Cardiac fibroblast (primary cell): ENCODE data around the gene BLM.
"Not testable (repeated sequence)": the region's sequence is repeated elsewhere in the genome, so short reads cannot be mapped to it uniquely, and the experiment has no call there.

Experiments used
- DNase-seq, 2 donors: peaks; one replicate each; pipeline versions ENCODE4 v3.0.0 to v3.0.0-alpha.2; 2010; ENCODE audit warnings: low read depth in 2 of 2
- H3K4me3 ChIP-seq, 2 donors: replicated peaks in 1 of 2; 1 replicate in 1 of 2; 2 replicates in 1 of 2; pipeline ENCODE4 v1.5.1; 2011; ENCODE audit warnings: low read depth in 2 of 2, low read length in 2 of 2, mild to moderate bottlenecking in 2 of 2, moderate library complexity in 1 of 2
- CTCF ChIP-seq: IDR thresholded peaks from one replicate; pipeline ENCODE4 v1.5.1; 2011; ENCODE audit warnings: low read depth, mild to moderate bottlenecking, low read length, inconsistent platforms

Gene BLM

GRCh38 chr15:90823455-90823974 is 106.4 kb downstream of the BLM start:
- H3K4me3 ChIP-seq, result no peak overlapping the region
- TF ChIP-seq CTCF, result no peak
- no peak for DNase-seq

GRCh38 chr15:90825115-90825899 is 108.2 kb downstream of the BLM start:
- not testable (repeated sequence) for H3K4me3 ChIP-seq, DNase-seq

- H3K4me3 ChIP-seq, DNase-seq: not testable (repeated sequence)
Measured at GRCh38 chr15:90826206-90826885, 109.2 kb downstream of the BLM start.

- TF ChIP-seq CTCF, result no peak
- H3K4me3 ChIP-seq, result no peak overlapping the region
- no peak for DNase-seq
Measured at GRCh38 chr15:90826886-90827435, 109.8 kb downstream of the BLM start.

- TF ChIP-seq CTCF, result no peak
- no peak for DNase-seq
- H3K4me3 ChIP-seq, result no peak overlapping the region
Measured at GRCh38 chr15:90828111-90828510, 111.0 kb downstream of the BLM start.

GRCh38 chr15:90829126-90829525 is 112.0 kb downstream of the BLM start:
- DNase-seq, result no peak
- no peak for TF ChIP-seq CTCF
- H3K4me3 ChIP-seq, result no peak overlapping the region

- peak in 1 of 2 donors; percentile 19 for DNase-seq
- TF ChIP-seq CTCF, result no peak
- no peak overlapping the region for H3K4me3 ChIP-seq
Measured at GRCh38 chr15:90829942-90830440, 112.8 kb downstream of the BLM start.
